ENCODE results near the gene AXL. TPM values are rescaled to one million over a fixed set of nuclear protein-coding genes. Genes with fewer than 3 reads are reported as not detected.

Gene AXL
- total and polyA plus RNA-seq, 2 of the 13 experiments (the other 11 are each of a cell fraction or from before 2014, with no cell fraction given) = 0.71 to 5.9 TPM

DNA sequence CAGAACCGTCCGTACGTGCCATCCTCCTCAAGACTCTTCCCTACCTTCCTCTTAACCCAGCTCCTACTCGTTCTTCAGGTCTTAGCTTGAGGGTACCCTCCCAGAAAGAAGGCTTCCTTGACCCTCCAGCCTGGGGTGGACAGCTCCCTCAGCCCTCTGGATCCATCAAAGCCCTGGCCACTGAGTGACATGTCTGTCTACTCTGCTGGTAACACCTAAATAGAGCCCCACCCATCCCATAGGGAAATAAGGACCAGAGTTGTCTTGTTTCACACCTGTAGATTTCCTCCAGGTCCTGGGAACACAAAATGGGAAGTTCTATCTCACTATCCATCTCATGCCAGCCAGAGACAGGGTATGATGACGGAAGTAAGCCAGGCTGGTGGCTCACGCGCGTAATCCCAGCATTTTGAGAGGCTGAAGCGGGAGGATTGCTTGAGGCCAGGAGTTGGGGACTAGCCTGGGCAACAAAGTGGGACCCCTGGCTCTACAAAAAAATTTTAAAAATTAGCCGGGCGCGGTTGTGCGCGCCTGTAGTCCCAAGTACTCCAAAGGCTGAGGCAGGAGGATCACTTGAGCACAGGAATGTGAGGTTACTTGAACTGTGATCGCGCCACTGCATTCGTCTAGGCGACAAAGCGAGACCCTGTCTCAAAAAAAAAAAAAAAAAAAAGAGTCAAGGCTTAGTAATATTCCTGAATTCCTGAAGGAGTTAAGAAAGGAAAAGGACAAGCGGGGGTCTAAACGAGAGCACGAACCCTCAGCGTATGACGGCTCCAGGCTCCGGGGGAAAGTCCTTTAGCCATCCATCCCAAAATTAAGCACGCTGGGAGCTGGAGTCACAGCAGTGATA is 90.4 kb downstream of the AXL start (continued):
- TF ChIP-seq, protein P1, sequence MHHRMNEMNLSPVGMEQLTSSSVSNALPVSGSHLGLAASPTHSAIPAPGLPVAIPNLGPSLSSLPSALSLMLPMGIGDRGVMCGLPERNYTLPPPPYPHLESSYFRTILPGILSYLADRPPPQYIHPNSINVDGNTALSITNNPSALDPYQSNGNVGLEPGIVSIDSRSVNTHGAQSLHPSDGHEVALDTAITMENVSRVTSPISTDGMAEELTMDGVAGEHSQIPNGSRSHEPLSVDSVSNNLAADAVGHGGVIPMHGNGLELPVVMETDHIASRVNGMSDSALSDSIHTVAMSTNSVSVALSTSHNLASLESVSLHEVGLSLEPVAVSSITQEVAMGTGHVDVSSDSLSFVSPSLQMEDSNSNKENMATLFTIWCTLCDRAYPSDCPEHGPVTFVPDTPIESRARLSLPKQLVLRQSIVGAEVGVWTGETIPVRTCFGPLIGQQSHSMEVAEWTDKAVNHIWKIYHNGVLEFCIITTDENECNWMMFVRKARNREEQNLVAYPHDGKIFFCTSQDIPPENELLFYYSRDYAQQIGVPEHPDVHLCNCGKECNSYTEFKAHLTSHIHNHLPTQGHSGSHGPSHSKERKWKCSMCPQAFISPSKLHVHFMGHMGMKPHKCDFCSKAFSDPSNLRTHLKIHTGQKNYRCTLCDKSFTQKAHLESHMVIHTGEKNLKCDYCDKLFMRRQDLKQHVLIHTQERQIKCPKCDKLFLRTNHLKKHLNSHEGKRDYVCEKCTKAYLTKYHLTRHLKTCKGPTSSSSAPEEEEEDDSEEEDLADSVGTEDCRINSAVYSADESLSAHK (CRISPR knock-in tag; IDR thresholded peaks at IDR 0.05; ENCODE audit: borderline replicate concordance) = no peak
- no peak for TF ChIP-seq SMARCC2 (IDR thresholded peaks at IDR 0.05)
- TF ChIP-seq, protein P2, sequence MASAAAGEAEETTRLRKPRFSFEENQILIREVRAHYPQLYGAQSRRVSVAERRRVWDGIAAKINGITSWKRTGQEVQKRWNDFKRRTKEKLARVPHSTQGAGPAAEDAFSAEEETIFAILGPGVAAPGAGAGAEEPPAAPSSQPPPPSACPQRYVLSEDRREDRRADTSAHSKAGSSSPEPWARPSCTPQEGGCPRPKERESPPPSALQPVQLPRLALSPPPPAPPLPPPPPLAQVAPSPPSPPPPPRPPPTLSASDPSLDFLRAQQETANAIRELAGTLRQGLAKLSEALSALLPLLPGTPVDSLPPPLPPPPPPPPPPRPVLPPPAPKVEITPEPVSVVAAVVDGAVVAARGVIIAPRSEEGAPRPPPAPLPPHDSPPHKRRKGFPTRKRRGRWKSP (CRISPR knock-in tag; IDR thresholded peaks at IDR 0.05) = no peak
- TF ChIP-seq, protein P3, sequence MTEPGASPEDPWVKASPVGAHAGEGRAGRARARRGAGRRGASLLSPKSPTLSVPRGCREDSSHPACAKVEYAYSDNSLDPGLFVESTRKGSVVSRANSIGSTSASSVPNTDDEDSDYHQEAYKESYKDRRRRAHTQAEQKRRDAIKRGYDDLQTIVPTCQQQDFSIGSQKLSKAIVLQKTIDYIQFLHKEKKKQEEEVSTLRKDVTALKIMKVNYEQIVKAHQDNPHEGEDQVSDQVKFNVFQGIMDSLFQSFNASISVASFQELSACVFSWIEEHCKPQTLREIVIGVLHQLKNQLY (CRISPR knock-in tag; IDR thresholded peaks at IDR 0.05) = no peak
- TF ChIP-seq, protein P4, sequence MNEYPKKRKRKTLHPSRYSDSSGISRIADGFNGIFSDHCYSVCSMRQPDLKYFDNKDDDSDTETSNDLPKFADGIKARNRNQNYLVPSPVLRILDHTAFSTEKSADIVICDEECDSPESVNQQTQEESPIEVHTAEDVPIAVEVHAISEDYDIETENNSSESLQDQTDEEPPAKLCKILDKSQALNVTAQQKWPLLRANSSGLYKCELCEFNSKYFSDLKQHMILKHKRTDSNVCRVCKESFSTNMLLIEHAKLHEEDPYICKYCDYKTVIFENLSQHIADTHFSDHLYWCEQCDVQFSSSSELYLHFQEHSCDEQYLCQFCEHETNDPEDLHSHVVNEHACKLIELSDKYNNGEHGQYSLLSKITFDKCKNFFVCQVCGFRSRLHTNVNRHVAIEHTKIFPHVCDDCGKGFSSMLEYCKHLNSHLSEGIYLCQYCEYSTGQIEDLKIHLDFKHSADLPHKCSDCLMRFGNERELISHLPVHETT (CRISPR knock-in tag; conservative IDR thresholded peaks at IDR 0.05) = no peak
- TF ChIP-seq ZNF350 (CRISPR knock-in tag; IDR thresholded peaks at IDR 0.05; ENCODE audit: borderline replicate concordance, low read depth) = no peak
- TF ChIP-seq, protein P5, sequence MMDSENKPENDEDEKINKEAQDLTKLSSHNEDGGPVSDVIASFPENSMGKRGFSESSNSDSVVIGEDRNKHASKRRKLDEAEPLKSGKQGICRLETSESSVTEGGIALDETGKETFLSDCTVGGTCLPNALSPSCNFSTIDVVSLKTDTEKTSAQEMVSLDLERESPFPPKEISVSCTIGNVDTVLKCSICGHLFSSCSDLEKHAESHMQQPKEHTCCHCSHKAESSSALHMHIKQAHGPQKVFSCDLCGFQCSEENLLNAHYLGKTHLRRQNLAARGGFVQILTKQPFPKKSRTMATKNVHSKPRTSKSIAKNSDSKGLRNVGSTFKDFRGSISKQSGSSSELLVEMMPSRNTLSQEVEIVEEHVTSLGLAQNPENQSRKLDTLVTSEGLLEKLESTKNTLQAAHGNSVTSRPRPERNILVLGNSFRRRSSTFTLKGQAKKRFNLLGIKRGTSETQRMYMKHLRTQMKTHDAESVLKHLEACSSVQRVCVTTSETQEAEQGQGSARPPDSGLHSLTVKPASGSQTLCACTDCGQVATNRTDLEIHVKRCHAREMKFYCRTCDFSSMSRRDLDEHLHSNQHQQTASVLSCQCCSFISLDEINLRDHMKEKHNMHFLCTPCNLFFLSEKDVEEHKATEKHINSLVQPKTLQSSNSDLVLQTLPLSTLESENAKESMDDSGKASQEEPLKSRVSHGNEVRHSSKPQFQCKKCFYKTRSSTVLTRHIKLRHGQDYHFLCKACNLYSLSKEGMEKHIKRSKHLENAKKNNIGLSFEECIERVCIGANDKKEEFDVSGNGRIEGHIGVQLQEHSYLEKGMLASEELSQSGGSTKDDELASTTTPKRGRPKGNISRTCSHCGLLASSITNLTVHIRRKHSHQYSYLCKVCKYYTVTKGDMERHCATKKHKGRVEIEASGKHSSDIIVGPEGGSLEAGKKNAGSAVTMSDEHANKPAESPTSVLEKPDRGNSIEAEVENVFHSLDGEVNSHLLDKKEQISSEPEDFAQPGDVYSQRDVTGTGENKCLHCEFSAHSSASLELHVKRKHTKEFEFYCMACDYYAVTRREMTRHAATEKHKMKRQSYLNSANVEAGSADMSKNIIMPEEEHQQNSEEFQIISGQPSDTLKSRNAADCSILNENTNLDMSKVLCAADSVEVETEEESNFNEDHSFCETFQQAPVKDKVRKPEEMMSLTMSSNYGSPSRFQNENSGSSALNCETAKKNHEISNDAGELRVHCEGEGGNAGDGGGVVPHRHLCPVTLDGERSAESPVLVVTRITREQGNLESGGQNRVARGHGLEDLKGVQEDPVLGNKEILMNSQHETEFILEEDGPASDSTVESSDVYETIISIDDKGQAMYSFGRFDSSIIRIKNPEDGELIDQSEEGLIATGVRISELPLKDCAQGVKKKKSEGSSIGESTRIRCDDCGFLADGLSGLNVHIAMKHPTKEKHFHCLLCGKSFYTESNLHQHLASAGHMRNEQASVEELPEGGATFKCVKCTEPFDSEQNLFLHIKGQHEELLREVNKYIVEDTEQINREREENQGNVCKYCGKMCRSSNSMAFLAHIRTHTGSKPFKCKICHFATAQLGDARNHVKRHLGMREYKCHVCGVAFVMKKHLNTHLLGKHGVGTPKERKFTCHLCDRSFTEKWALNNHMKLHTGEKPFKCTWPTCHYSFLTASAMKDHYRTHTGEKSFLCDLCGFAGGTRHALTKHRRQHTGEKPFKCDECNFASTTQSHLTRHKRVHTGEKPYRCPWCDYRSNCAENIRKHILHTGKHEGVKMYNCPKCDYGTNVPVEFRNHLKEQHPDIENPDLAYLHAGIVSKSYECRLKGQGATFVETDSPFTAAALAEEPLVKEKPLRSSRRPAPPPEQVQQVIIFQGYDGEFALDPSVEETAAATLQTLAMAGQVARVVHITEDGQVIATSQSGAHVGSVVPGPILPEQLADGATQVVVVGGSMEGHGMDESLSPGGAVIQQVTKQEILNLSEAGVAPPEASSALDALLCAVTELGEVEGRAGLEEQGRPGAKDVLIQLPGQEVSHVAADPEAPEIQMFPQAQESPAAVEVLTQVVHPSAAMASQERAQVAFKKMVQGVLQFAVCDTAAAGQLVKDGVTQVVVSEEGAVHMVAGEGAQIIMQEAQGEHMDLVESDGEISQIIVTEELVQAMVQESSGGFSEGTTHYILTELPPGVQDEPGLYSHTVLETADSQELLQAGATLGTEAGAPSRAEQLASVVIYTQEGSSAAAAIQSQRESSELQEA (CRISPR knock-in tag; IDR thresholded peaks at IDR 0.05; ENCODE audit: not compliant biosample characterization) = no peak
- no peak for TF ChIP-seq FOSL1 (CRISPR knock-in tag; IDR thresholded peaks at IDR 0.05; ENCODE audit: borderline replicate concordance)
- TF ChIP-seq ZNF34 (CRISPR knock-in tag; IDR thresholded peaks at IDR 0.05; ENCODE audit: borderline replicate concordance) = 0 out of 2 replicates have a peak, but pooled peaks have one; percentile 46
- TF ChIP-seq, protein P6, sequence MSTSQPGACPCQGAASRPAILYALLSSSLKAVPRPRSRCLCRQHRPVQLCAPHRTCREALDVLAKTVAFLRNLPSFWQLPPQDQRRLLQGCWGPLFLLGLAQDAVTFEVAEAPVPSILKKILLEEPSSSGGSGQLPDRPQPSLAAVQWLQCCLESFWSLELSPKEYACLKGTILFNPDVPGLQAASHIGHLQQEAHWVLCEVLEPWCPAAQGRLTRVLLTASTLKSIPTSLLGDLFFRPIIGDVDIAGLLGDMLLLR (CRISPR knock-in tag; IDR thresholded peaks at IDR 0.05) = no peak
- TF ChIP-seq ZBTB3 (CRISPR knock-in tag; IDR thresholded peaks at IDR 0.05; ENCODE audit: borderline replicate concordance, low read depth) = no peak

Data from HepG2 (cell line).